ENCODE results near the gene ACSM6.

DNA sequence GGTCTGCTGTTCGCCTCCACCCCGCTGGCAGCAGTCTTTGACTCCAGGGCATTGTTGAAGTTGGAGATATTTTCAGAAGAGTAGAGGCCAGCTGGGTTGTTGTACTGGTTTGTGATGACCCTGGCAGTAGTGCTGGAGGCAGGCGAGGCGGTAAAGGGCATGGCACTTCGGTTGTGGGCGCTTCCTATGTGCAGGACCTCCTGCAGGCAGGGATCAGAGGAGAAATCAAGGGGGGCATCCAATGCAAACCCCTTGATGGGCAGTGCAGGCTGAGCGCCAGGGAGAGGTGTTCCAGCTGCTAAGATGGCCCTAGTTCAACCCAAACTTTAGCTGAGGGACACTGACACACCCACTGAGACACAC lies 69.8 kb downstream of the ACSM6 start:
- TF ChIP-seq ZC3H10 (CRISPR knock-in tag; IDR thresholded peaks at IDR 0.05) (no peak), ZFP3 (CRISPR knock-in tag; IDR thresholded peaks at IDR 0.05) (no peak), ZNF70 (CRISPR knock-in tag; IDR thresholded peaks at IDR 0.05) (no peak), CSDC2 (CRISPR knock-in tag; IDR thresholded peaks at IDR 0.05) (no peak), GLIS3 (CRISPR knock-in tag; IDR thresholded peaks at IDR 0.05) (no peak), ZNF565 (CRISPR knock-in tag; conservative IDR thresholded peaks at IDR 0.05; ENCODE audit: low read depth) (no peak), PPARA (CRISPR knock-in tag; IDR thresholded peaks at IDR 0.05; ENCODE audit: borderline replicate concordance) (no peak), ZFP30 (CRISPR knock-in tag; IDR thresholded peaks at IDR 0.05) (no peak), PATZ1 (CRISPR knock-in tag; IDR thresholded peaks at IDR 0.05; ENCODE audit: borderline replicate concordance) (no peak)
- TF ChIP-seq, protein P1, sequence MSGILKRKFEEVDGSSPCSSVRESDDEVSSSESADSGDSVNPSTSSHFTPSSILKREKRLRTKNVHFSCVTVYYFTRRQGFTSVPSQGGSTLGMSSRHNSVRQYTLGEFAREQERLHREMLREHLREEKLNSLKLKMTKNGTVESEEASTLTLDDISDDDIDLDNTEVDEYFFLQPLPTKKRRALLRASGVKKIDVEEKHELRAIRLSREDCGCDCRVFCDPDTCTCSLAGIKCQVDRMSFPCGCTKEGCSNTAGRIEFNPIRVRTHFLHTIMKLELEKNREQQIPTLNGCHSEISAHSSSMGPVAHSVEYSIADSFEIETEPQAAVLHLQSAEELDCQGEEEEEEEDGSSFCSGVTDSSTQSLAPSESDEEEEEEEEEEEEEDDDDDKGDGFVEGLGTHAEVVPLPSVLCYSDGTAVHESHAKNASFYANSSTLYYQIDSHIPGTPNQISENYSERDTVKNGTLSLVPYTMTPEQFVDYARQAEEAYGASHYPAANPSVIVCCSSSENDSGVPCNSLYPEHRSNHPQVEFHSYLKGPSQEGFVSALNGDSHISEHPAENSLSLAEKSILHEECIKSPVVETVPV (CRISPR knock-in tag; IDR thresholded peaks at IDR 0.05), result no peak
